Endothelial cell of umbilical vein (primary cell): ENCODE results near the gene USH1G.

Source experiments
- CTCF ChIP-seq, 2 donors: IDR thresholded peaks; 1 replicate in 1 of 2; 2 replicates in 1 of 2; pipeline ENCODE4 v1.5.1; 2011; ENCODE audit warnings: low read length in 2 of 2, mild to moderate bottlenecking in 2 of 2, moderate library complexity in 2 of 2, control low read depth in 1 of 2, inconsistent platforms in 1 of 2, low read depth in 1 of 2; ENCODE audit not compliant: insufficient read depth in 1 of 2; ENCODE audit errors: extremely low read depth in 1 of 2
- EZH2 ChIP-seq: IDR thresholded peaks from 2 replicates; pipeline ENCODE4 v1.6.1; 2012; ENCODE audit warnings: borderline replicate concordance, low read depth, mild to moderate bottlenecking, moderate library complexity, low read length, inconsistent platforms; ENCODE audit not compliant: severe bottlenecking

- no peak for TF ChIP-seq EZH2
- TF ChIP-seq CTCF (IDR thresholded peaks at IDR 0.05; ENCODE audit: extremely low read depth in 1 of 2, insufficient read depth in 1 of 2, low read depth in 1 of 2, low read length in 2 of 2), result no peak
Observed at GRCh38 chr17:74925242-74925641, 2.2 kb upstream of the USH1G start.
